Fibroblast of lung (primary cell): ENCODE data around the gene TCERG1L. TPM values are rescaled to one million over a fixed set of nuclear protein-coding genes. Genes with fewer than 3 reads are reported as not detected.

Source experiments
- DNase-seq, 2 donors: peaks; one replicate each; pipeline versions ENCODE4 v3.0.0 to v3.0.0-alpha.2; 2010; ENCODE audit warnings: low read depth in 2 of 2
- H2AFZ ChIP-seq: 2 replicates; pipeline ENCODE4 v1.5.1; 2012; ENCODE audit warnings: low read length, control low read depth, inconsistent platforms
- H3K27ac ChIP-seq: 2 replicates; pipeline ENCODE4 v1.5.1; 2011; ENCODE audit warnings: low read length, control low read depth; ENCODE audit not compliant: insufficient read depth
- H3K27me3 ChIP-seq: 2 replicates; pipeline ENCODE4 v1.5.1; 2011; ENCODE audit warnings: mild to moderate bottlenecking, low read length; ENCODE audit not compliant: control insufficient read depth, insufficient read depth
- H3K36me3 ChIP-seq: 2 replicates; pipeline ENCODE4 v1.5.1; 2011; ENCODE audit warnings: low read length; ENCODE audit not compliant: control insufficient read depth, insufficient read depth
- H3K4me1 ChIP-seq: 2 replicates; pipeline ENCODE4 v1.5.1; 2011; ENCODE audit warnings: low read length; ENCODE audit not compliant: control insufficient read depth, insufficient read depth; ENCODE audit errors: extremely low read depth
- H3K4me2 ChIP-seq: 2 replicates; pipeline ENCODE4 v1.5.1; 2011; ENCODE audit warnings: low read length, control low read depth; ENCODE audit not compliant: insufficient read depth; ENCODE audit errors: extremely low read depth
- H3K4me3 ChIP-seq, 4 experiments: fragments of 200-600 bp in 1 of 4; sonication (generic) in 1 of 4; replicated peaks in 1 of 4; 2 replicates each; pipeline ENCODE4 v1.5.1; 2011 to 2016; ENCODE audit warnings: low read length in 4 of 4, low read depth in 3 of 4, mild to moderate bottlenecking in 3 of 4, control low read depth in 2 of 4, inconsistent platforms in 1 of 4, mixed read lengths in 1 of 4; ENCODE audit not compliant: insufficient read depth in 1 of 4; ENCODE audit errors: control extremely low read depth in 1 of 4
- H3K79me2 ChIP-seq: 2 replicates; pipeline ENCODE4 v1.5.1; 2012; ENCODE audit warnings: mild to moderate bottlenecking, low read length, inconsistent platforms; ENCODE audit not compliant: control insufficient read depth, insufficient read depth
- H3K9ac ChIP-seq: 2 replicates; pipeline ENCODE4 v1.5.1; 2011; ENCODE audit warnings: mild to moderate bottlenecking, low read length, control low read depth; ENCODE audit not compliant: insufficient read depth
- H3K9me3 ChIP-seq: 2 replicates; pipeline ENCODE4 v1.5.1; 2012; ENCODE audit warnings: low read depth, low read length; ENCODE audit not compliant: control insufficient read depth, insufficient read depth
- H4K20me1 ChIP-seq: 2 replicates; pipeline ENCODE4 v1.5.1; 2011; ENCODE audit warnings: low read length; ENCODE audit not compliant: control insufficient read depth, insufficient read depth; ENCODE audit errors: extremely low read depth
- EZH2 ChIP-seq: IDR thresholded peaks from 2 replicates; pipeline ENCODE4 v1.5.1; 2012; ENCODE audit warnings: low read length, control low read depth, mild to moderate bottlenecking; ENCODE audit errors: missing control alignments
- polyA plus RNA-seq, 2 donors: library from polyadenylated mRNA; depleted of rRNA in 1 of 2; stranded (reverse) in 1 of 2; unstranded in 1 of 2; fragments of >200 nt; gene quantifications; 2 replicates each; pipeline ENCODE4 v1.2.1, GENCODE V29; 2011 to 2012; ENCODE audit warnings: missing spikeins in 1 of 2
- total RNA-seq: library from RNA; depleted of rRNA; stranded (reverse); fragments of >200 nt; gene quantifications from 2 replicates; pipeline ENCODE4 v1.2.1, GENCODE V29; 2014
- TF ChIP-seq, protein P1 (sequence below), 2 donors: IDR thresholded peaks in 1 of 2; conservative IDR thresholded peaks in 1 of 2; 1 replicate in 1 of 2; 2 replicates in 1 of 2; pipeline ENCODE4 v1.5.1; 2011 to 2012; ENCODE audit warnings: low read length in 2 of 2, control low read depth in 1 of 2, inconsistent platforms in 1 of 2, low read depth in 1 of 2, mild to moderate bottlenecking in 1 of 2

The TCERG1L gene
- total and polyA plus RNA-seq, 2 donors (not counting 1 experiment from before 2014, with no cell fraction given) = 0.02 TPM; not detected in 1

- H3K4me3 ChIP-seq = no peak overlapping the region
- H3K79me2 ChIP-seq = no peaks in the 10 kb centered on the region
- H3K4me1 ChIP-seq = no peaks in the 10 kb centered on the region
- no peak overlapping the region for H2AFZ ChIP-seq
- no peak overlapping the region for H3K27ac ChIP-seq
- TF ChIP-seq, protein P1, sequence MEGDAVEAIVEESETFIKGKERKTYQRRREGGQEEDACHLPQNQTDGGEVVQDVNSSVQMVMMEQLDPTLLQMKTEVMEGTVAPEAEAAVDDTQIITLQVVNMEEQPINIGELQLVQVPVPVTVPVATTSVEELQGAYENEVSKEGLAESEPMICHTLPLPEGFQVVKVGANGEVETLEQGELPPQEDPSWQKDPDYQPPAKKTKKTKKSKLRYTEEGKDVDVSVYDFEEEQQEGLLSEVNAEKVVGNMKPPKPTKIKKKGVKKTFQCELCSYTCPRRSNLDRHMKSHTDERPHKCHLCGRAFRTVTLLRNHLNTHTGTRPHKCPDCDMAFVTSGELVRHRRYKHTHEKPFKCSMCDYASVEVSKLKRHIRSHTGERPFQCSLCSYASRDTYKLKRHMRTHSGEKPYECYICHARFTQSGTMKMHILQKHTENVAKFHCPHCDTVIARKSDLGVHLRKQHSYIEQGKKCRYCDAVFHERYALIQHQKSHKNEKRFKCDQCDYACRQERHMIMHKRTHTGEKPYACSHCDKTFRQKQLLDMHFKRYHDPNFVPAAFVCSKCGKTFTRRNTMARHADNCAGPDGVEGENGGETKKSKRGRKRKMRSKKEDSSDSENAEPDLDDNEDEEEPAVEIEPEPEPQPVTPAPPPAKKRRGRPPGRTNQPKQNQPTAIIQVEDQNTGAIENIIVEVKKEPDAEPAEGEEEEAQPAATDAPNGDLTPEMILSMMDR (conservative IDR thresholded peaks at IDR 0.05 in 1 of 2, IDR thresholded peaks at IDR 0.05 in 1 of 2; ENCODE audit: low read depth in 1 of 2, low read length in 2 of 2) = no peak
- no peak for TF ChIP-seq EZH2
- H3K4me2 ChIP-seq = no peak overlapping the region
- no peaks in the 10 kb centered on the region for H3K9me3 ChIP-seq
- H4K20me1 ChIP-seq = no peaks in the 10 kb centered on the region
- DNase-seq = no peak
- H3K36me3 ChIP-seq = no peaks in the 10 kb centered on the region
- H3K27me3 ChIP-seq = no peaks in the 10 kb centered on the region
- H3K9ac ChIP-seq = no peak overlapping the region
Observed at GRCh38 chr10:131114846-131115245, 196.7 kb downstream of the TCERG1L start.

DNA sequence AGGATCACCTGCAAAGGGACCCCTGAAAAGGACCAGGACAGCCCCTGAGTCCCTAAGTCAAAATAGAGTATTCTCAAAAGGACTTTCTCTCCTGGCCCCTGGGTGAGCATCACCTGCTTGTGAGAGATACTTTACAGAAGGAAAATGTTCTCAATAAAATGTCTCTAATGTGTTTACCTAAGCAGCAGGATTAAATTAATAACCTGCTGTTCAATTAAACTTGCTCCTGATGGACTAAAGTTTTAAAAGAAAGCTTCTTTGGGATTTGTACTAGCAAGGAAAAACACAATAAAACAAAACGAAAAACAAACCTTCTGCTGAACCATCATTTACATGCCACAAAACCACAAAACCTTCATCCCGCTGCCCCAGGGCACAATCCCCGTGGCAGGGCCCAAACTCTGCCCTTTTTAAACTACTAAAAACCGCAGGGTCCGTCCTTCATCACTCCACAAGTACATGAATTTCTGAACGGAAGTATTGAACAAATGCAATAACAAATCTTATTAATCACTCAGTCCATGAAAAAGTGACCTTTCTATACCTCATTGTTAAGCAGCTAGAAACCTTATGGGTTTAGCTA lies 197.7 kb downstream of the TCERG1L start:
- H3K9ac ChIP-seq = no peak overlapping the region
- no peak for TF ChIP-seq EZH2
- TF ChIP-seq, protein P1 (conservative IDR thresholded peaks at IDR 0.05 in 1 of 2, IDR thresholded peaks at IDR 0.05 in 1 of 2; ENCODE audit: low read depth in 1 of 2, low read length in 2 of 2) = no peak
- no peak overlapping the region for H3K27ac ChIP-seq
- H3K27me3 ChIP-seq = no peaks in the 10 kb centered on the region
- H3K4me1 ChIP-seq = no peaks in the 10 kb centered on the region
- H3K79me2 ChIP-seq = no peaks in the 10 kb centered on the region
- no peak overlapping the region for H3K4me3 ChIP-seq
- no peaks in the 10 kb centered on the region for H3K36me3 ChIP-seq
- no peaks in the 10 kb centered on the region for H4K20me1 ChIP-seq
- no peak overlapping the region for H3K4me2 ChIP-seq
- H2AFZ ChIP-seq = no peak overlapping the region
- no peaks in the 10 kb centered on the region for H3K9me3 ChIP-seq
- DNase-seq = no peak

DNA sequence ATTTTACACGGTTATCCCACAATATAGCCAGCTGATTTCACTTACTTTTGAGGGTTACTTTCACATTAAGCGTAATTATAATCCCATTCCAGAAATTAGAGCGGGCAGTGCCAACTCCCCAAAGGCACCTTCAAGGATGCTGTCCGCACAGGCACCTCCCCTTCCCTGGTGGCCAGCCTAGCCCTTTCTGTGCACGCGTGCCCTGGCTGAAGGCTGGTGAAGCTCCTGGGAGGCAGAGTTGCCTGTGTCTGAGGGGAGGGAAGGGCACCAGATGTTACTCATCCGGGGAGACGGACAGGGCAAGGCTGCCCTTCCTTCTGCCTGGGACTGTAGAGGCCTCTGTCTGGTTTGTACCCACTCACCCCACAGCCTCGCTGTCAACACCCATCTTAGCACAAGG lies 198.4 kb downstream of the TCERG1L start:
- no peak overlapping the region for H3K27ac ChIP-seq
- H3K79me2 ChIP-seq = no peaks in the 10 kb centered on the region
- no peaks in the 10 kb centered on the region for H3K9me3 ChIP-seq
- H3K36me3 ChIP-seq = no peaks in the 10 kb centered on the region
- no peak overlapping the region for H3K4me2 ChIP-seq
- no peak overlapping the region for H3K4me3 ChIP-seq
- no peaks in the 10 kb centered on the region for H3K4me1 ChIP-seq
- no peaks in the 10 kb centered on the region for H4K20me1 ChIP-seq
- H2AFZ ChIP-seq = no peak overlapping the region
- H3K9ac ChIP-seq = no peak overlapping the region
- TF ChIP-seq EZH2 = no peak
- TF ChIP-seq, protein P1 (conservative IDR thresholded peaks at IDR 0.05 in 1 of 2, IDR thresholded peaks at IDR 0.05 in 1 of 2; ENCODE audit: low read depth in 1 of 2, low read length in 2 of 2) = no peak
- no peak for DNase-seq
- H3K27me3 ChIP-seq = no peaks in the 10 kb centered on the region
